WTC11 (cell line): ENCODE results near the gene DNAJB12. TPM values are rescaled to one million over a fixed set of nuclear protein-coding genes. Genes with fewer than 3 reads are reported as not detected.
"Not testable (repeated sequence)": the region's sequence is repeated elsewhere in the genome, so short reads cannot be mapped to it uniquely, and the experiment has no call there.

ENCODE experiments used
- ATAC-seq: fragments of 200-7000 bp; cut with Tn5 transposase; 2 replicates; pipeline ENCODE4 v1.10.0; 2021; ENCODE audit warnings: mild to moderate bottlenecking, moderate library complexity
- CTCF ChIA-PET: fragments of 300-600 bp; sonication (Branson Sonifier 250); formaldehyde crosslinking; loops from one replicate; lab custom pipeline; 2021; ENCODE audit warnings: antibody characterized with exemption; lab: Charles Lee
- POLR2A ChIA-PET: fragments of 350-600 bp; sonication (Branson Sonifier 250); formaldehyde crosslinking; loops from one replicate; lab custom pipeline; 2021; ENCODE audit warnings: antibody characterized with exemption; lab: Charles Lee
- DNase-seq: peaks from one replicate; pipeline ENCODE4 v3.0.0; 2021; ENCODE audit warnings: low spot score
- H3K27ac Mint-ChIP-seq: 2 replicates; pipeline ENCODE4 v1.8.0; 2021; ENCODE audit warnings: mixed read lengths
- H3K27me3 Mint-ChIP-seq: 2 replicates; pipeline ENCODE4 v1.8.0; 2021; ENCODE audit warnings: low read depth, mild to moderate bottlenecking, moderate library complexity, mixed read lengths
- H3K36me3 Mint-ChIP-seq: 2 replicates; pipeline ENCODE4 v1.8.0; 2021; ENCODE audit warnings: mixed read lengths
- H3K4me1 Mint-ChIP-seq: 2 replicates; pipeline ENCODE4 v1.8.0; 2022; ENCODE audit warnings: mixed read lengths
- H3K4me3 Mint-ChIP-seq: 2 replicates; pipeline ENCODE4 v1.8.0; 2021; ENCODE audit warnings: mild to moderate bottlenecking, moderate library complexity, mixed read lengths
- H3K9me3 Mint-ChIP-seq: 2 replicates; pipeline ENCODE4 v1.8.0; 2021; ENCODE audit warnings: mixed read lengths
- ARID4B ChIP-seq: sonication (generic); formaldehyde crosslinking; IDR thresholded peaks from 2 replicates; pipeline ENCODE4 v1.8.0; 2023; ENCODE audit warnings: missing genetic modification reagents, mild to moderate bottlenecking, borderline replicate concordance
- ATF1 ChIP-seq: sonication (generic); formaldehyde crosslinking; IDR thresholded peaks from 2 replicates; pipeline ENCODE4 v1.8.1; 2023; ENCODE audit warnings: mild to moderate bottlenecking, moderate library complexity, missing genetic modification reagents
- ATF3 ChIP-seq: sonication (generic); formaldehyde crosslinking; conservative IDR thresholded peaks from 2 replicates; pipeline ENCODE4 v1.8.1; 2022; ENCODE audit warnings: mild to moderate bottlenecking, missing genetic modification reagents
- CREB1 ChIP-seq: sonication (generic); formaldehyde crosslinking; IDR thresholded peaks from 2 replicates; pipeline ENCODE4 v1.8.0; 2023; ENCODE audit warnings: mild to moderate bottlenecking, missing genetic modification reagents
- CTCF ChIP-seq: fragments of 200-600 bp; IDR thresholded peaks from 2 replicates; pipeline ENCODE4 v1.8.0; 2022; ENCODE audit warnings: antibody characterized with exemption
- EMX1 ChIP-seq: fragments of 250-450 bp; sonication (Bioruptor Pico); IDR thresholded peaks from 2 replicates; pipeline ENCODE4 v1.8.0; 2021; ENCODE audit warnings: mild to moderate bottlenecking
- GRHL2 ChIP-seq: fragments of 250-450 bp; sonication (Bioruptor Pico); IDR thresholded peaks from 2 replicates; pipeline ENCODE4 v1.8.0; 2022; ENCODE audit warnings: mild to moderate bottlenecking, moderate library complexity; ENCODE audit not compliant: insufficient replicate concordance, severe bottlenecking
- JUN ChIP-seq: sonication (generic); formaldehyde crosslinking; IDR thresholded peaks from 2 replicates; pipeline ENCODE4 v1.8.0; 2023; ENCODE audit warnings: mild to moderate bottlenecking, missing genetic modification reagents
- NFATC4 ChIP-seq: fragments of 250-450 bp; sonication (Bioruptor Pico); IDR thresholded peaks from 2 replicates; pipeline ENCODE4 v1.9.0; 2021; ENCODE audit warnings: mild to moderate bottlenecking
- OVOL2 ChIP-seq: fragments of 250-450 bp; sonication (Bioruptor Pico); IDR thresholded peaks from 2 replicates; pipeline ENCODE4 v1.9.0; 2021; ENCODE audit warnings: mild to moderate bottlenecking, borderline replicate concordance
- SMAD3 ChIP-seq: sonication (generic); formaldehyde crosslinking; IDR thresholded peaks from 2 replicates; pipeline ENCODE4 v1.8.0; 2022; ENCODE audit warnings: missing genetic modification reagents, mild to moderate bottlenecking, borderline replicate concordance
- ZNF396 ChIP-seq: fragments of 250-450 bp; sonication (Bioruptor Pico); IDR thresholded peaks from 2 replicates; pipeline ENCODE4 v1.8.0; 2021; ENCODE audit warnings: mild to moderate bottlenecking, moderate library complexity, borderline replicate concordance
- ZNF416 ChIP-seq: fragments of 250-450 bp; sonication (Bioruptor Pico); IDR thresholded peaks from 2 replicates; pipeline ENCODE4 v1.9.0; 2021; ENCODE audit warnings: mild to moderate bottlenecking, inconsistent platforms
- ZNF512 ChIP-seq: sonication (generic); formaldehyde crosslinking; IDR thresholded peaks from 2 replicates; pipeline ENCODE4 v1.8.1; 2022; ENCODE audit warnings: missing genetic modification reagents, borderline replicate concordance
- ZNF532 ChIP-seq: fragments of 250-450 bp; sonication (Bioruptor Pico); IDR thresholded peaks from 2 replicates; pipeline ENCODE4 v1.9.0; 2021; ENCODE audit warnings: mild to moderate bottlenecking, borderline replicate concordance
- total RNA-seq: library from RNA; stranded (reverse); gene quantifications from 3 replicates; pipeline ENCODE4 v1.2.3, GENCODE V29; 2021

DNAJB12 gene
- total RNA-seq, 1 experiment from 2014 or later = 21.6 TPM

- TF ChIP-seq ATF1 (CRISPR knock-in tag) (no peak), ATF3 (no peak), SMAD3 (CRISPR knock-in tag) (no peak), GRHL2 (CRISPR knock-in tag) (no peak), ZNF532 (no peak), CTCF (no peak)
- TF ChIP-seq, all 79 proteins: peak for 0
- no peak for ATAC-seq
Observed at GRCh38 chr10:72308320-72308987, 46.3 kb downstream of the DNAJB12 start.

GRCh38 chr10:72307711-72308110, 47.0 kb downstream of the DNAJB12 start:
- H3K27me3 Mint-ChIP-seq, H3K27ac Mint-ChIP-seq, CTCF ChIA-PET, H3K4me3 Mint-ChIP-seq, H3K36me3 Mint-ChIP-seq, ATAC-seq, H3K9me3 Mint-ChIP-seq, DNase-seq: not testable (repeated sequence)
- POLR2A ChIA-PET = interaction anchor here (1.4 kb wide), 1 partner anchor 30 kb away, joined by 4 read pairs; no protein-coding TSS in a partner anchor
- H3K4me1 Mint-ChIP-seq = peaks cover 23% of the 10 kb centered on the region

More at GRCh38 chr10:72308320-72308987, 46.3 kb downstream of the DNAJB12 start:
- Mint-ChIP-seq H3K4me1 (peaks cover 26% of the 10 kb centered on the region), H3K36me3 (no peaks in the 10 kb centered on the region), H3K9me3 (no peaks in the 10 kb centered on the region), H3K27ac (no peak overlapping the region), H3K4me3 (no peak overlapping the region), H3K27me3 (no peaks in the 10 kb centered on the region)
- ChIA-PET CTCF (interaction anchor here (0.6 to 1.5 kb wide), 2 partner anchors 12 to 33 kb away, joined by 3 to 5 read pairs; no protein-coding TSS in a partner anchor), POLR2A (interaction anchor here (1.0 kb wide), 2 partner anchors 23 to 93 kb away, joined by 3 to 4 read pairs; no protein-coding TSS in a partner anchor)
- DNase-seq = no peak

GRCh38 chr10:72306215-72306760, 48.4 kb downstream of the DNAJB12 start:
- no peaks in the 10 kb centered on the region; the same call in 1 of the 2 replicates for H3K27me3 Mint-ChIP-seq
- peaks cover 4% of the 10 kb centered on the region for H3K9me3 Mint-ChIP-seq
- ATAC-seq (no peak), DNase-seq (no peak)
- POLR2A ChIA-PET = interaction anchor here (1.4 kb wide), 1 partner anchor 29 kb away, joined by 4 read pairs; no protein-coding TSS in a partner anchor
- peaks cover under 1% of the 10 kb centered on the region; the same call in 1 of the 2 replicates for H3K36me3 Mint-ChIP-seq
- no peak overlapping the region for H3K27ac Mint-ChIP-seq
- CTCF ChIA-PET = interaction anchor here (0.5 to 1.1 kb wide), 4 partner anchors 9 to 84 kb away, joined by 3 to 4 read pairs (median 3); no protein-coding TSS in a partner anchor
- peaks cover 23% of the 10 kb centered on the region for H3K4me1 Mint-ChIP-seq
- H3K4me3 Mint-ChIP-seq = no peak overlapping the region
- TF ChIP-seq JUN (CRISPR knock-in tag) = no peak
- no peak for TF ChIP-seq EMX1 (CRISPR knock-in tag)
- TF ChIP-seq ARID4B (CRISPR knock-in tag) = no peak
- TF ChIP-seq OVOL2 (CRISPR knock-in tag) = no peak
- TF ChIP-seq NFATC4 (CRISPR knock-in tag) = no peak
- no peak for TF ChIP-seq CREB1
- no peak for TF ChIP-seq ZNF416 (CRISPR knock-in tag)
- no peak for TF ChIP-seq ZNF512 (CRISPR knock-in tag)
- TF ChIP-seq ZNF396 (CRISPR knock-in tag) = no peak
